ENCODE data around the gene MED8.

The MED8 gene

GRCh38 chr1:43339584-43340232, 49.9 kb downstream of the MED8 start:
- DNase-seq (ENCODE audit: low read depth in 2 of 2), result no peak
- no peak overlapping the region for H3K4me3 ChIP-seq (replicated peaks in 1 of 2; ENCODE audit: low read depth in 2 of 2, low read length in 2 of 2)
- TF ChIP-seq CTCF (IDR thresholded peaks at IDR 0.05; ENCODE audit: low read depth, low read length), result no peak

- H3K4me3 ChIP-seq (replicated peaks in 1 of 2; ENCODE audit: low read depth in 2 of 2, low read length in 2 of 2), result no peak overlapping the region
- no peak for DNase-seq (ENCODE audit: low read depth in 2 of 2)
- no peak for TF ChIP-seq CTCF (IDR thresholded peaks at IDR 0.05; ENCODE audit: low read depth, low read length)
Observed at GRCh38 chr1:43338001-43338400, 51.6 kb downstream of the MED8 start.

- no peak for TF ChIP-seq CTCF (IDR thresholded peaks at IDR 0.05; ENCODE audit: low read depth, low read length)
- no peak within 1 kb of the TSS for H3K4me3 ChIP-seq (replicated peaks in 1 of 2; ENCODE audit: low read depth in 2 of 2, low read length in 2 of 2)
- no peak for DNase-seq (ENCODE audit: low read depth in 2 of 2)
Observed at GRCh38 chr1:43337588-43337987, 52.0 kb downstream of the MED8 start, which contains the start of gene MPL. TSS of gene MPL (plus strand) at chr1:43337818. CDS start at chr1:43337849, 31 bp downstream.

- H3K4me3 ChIP-seq (replicated peaks in 1 of 2; ENCODE audit: low read depth in 2 of 2, low read length in 2 of 2), result no peak overlapping the region
- no peak for TF ChIP-seq CTCF (IDR thresholded peaks at IDR 0.05; ENCODE audit: low read depth, low read length)
- no peak for DNase-seq (ENCODE audit: low read depth in 2 of 2)
Observed at GRCh38 chr1:43334453-43335205, 55.0 kb downstream of the MED8 start.

Measured in cardiac fibroblast (primary cell).